ENCODE measurements around the gene CD7. TPM values are rescaled to one million over a fixed set of nuclear protein-coding genes. Genes with fewer than 3 reads are reported as not detected.

CD7 gene
- polyA plus RNA-seq, 1 of the 3 experiments (the other 2 are of a cell fraction): 0.07 TPM

DNA sequence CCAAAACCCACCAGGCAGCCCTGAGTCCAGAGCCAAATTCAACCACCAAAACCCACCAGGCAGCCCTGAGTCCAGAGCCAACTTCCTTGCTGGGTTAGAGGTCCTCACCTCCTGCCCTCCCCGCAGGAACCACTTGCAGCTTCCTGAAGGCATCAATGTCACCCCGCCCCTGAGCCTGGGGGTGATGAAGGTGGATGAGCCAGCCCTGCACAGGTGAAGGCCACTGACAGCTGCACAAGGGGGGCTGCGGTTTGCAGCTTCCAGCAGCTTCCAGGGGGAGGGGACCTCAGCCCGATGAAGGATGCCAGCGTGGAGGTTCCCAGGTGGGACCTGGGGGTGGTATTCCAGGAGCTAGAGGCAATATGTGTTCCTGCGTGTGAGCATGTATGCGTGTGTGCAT is 36.3 kb downstream of the CD7 start:
- Histone ChIP-seq H3K27ac (ENCODE audit: low read depth in 2 of 2, low read length in 1 of 2) (no peak overlapping the region), H3K4me2 (no peak overlapping the region), H3K36me3 (replicated peaks in 1 of 2; ENCODE audit: control insufficient read depth in 1 of 2, insufficient read depth in 2 of 2, low read length in 1 of 2) (no peaks in the 10 kb centered on the region), H3K79me2 (ENCODE audit: insufficient read depth) (no peaks in the 10 kb centered on the region), H3F3A (replicated peaks; ENCODE audit: insufficient read depth) (peaks cover 8% of the 10 kb centered on the region), H3K4me3 (ENCODE audit: low read depth in 2 of 2, low read length in 1 of 2) (no peak overlapping the region), H3K9me3 (no peaks in the 10 kb centered on the region), H3K9me2 (no peaks in the 10 kb centered on the region), H3K27me3 (ENCODE audit: insufficient read depth) (no peaks in the 10 kb centered on the region), H3K9ac (no peak overlapping the region), H4K20me1 (ENCODE audit: insufficient read depth) (no peaks in the 10 kb centered on the region), H2AFZ (ENCODE audit: low read depth) (no peak overlapping the region), H3K4me1 (ENCODE audit: control insufficient read depth in 1 of 2, insufficient read depth in 2 of 2, low read depth in 1 of 2, low read length in 1 of 2) (peaks cover 23% of the 10 kb centered on the region in 2 experiments; a peak in 3 of 4 replicates)
- TF ChIP-seq MXI1 (IDR thresholded peaks at IDR 0.05; ENCODE audit: low read depth, low read length): no peak
- TF ChIP-seq, protein P1, sequence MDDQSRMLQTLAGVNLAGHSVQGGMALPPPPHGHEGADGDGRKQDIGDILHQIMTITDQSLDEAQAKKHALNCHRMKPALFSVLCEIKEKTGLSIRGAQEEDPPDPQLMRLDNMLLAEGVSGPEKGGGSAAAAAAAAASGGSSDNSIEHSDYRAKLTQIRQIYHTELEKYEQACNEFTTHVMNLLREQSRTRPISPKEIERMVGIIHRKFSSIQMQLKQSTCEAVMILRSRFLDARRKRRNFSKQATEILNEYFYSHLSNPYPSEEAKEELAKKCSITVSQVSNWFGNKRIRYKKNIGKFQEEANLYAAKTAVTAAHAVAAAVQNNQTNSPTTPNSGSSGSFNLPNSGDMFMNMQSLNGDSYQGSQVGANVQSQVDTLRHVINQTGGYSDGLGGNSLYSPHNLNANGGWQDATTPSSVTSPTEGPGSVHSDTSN (IDR thresholded peaks at IDR 0.05): no peak
- TF ChIP-seq, protein P2, sequence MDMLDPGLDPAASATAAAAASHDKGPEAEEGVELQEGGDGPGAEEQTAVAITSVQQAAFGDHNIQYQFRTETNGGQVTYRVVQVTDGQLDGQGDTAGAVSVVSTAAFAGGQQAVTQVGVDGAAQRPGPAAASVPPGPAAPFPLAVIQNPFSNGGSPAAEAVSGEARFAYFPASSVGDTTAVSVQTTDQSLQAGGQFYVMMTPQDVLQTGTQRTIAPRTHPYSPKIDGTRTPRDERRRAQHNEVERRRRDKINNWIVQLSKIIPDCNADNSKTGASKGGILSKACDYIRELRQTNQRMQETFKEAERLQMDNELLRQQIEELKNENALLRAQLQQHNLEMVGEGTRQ (IDR thresholded peaks at IDR 0.05; ENCODE audit: borderline replicate concordance, low read depth, low read length): no peak
- no peak for TF ChIP-seq SMC3 (IDR thresholded peaks at IDR 0.05; ENCODE audit: low read depth, low read length)
- no peak for TF ChIP-seq TEAD4 (IDR thresholded peaks at IDR 0.05; ENCODE audit: borderline replicate concordance, insufficient read depth)
- no peak for TF ChIP-seq FOXM1 (IDR thresholded peaks at IDR 0.05; ENCODE audit: low read depth)
- no peak for TF ChIP-seq RAD21 (IDR thresholded peaks at IDR 0.05; ENCODE audit: low read length)
- no peak for TF ChIP-seq TCF12 (IDR thresholded peaks at IDR 0.05)
- TF ChIP-seq JUND (IDR thresholded peaks at IDR 0.05): no peak
- no peak for TF ChIP-seq FOSL2 (IDR thresholded peaks at IDR 0.05; ENCODE audit: borderline replicate concordance, low read depth)
- no peak for TF ChIP-seq GATA2 (CRISPR knock-in tag; IDR thresholded peaks at IDR 0.05)
- no peak for TF ChIP-seq NFIC (IDR thresholded peaks at IDR 0.05; ENCODE audit: borderline replicate concordance)
- ChIA-PET POLR2A (no interaction called here), CTCF (interaction anchor here (1.2 kb wide), 1 partner anchor 11 kb away, joined by 3 read pairs; no protein-coding TSS in a partner anchor)
- no peak for DNase-seq
- WGBS (ENCODE audit: low lambda C conversion rate): 90% methylated on average over 7 of the region's 7 CpGs

DNA sequence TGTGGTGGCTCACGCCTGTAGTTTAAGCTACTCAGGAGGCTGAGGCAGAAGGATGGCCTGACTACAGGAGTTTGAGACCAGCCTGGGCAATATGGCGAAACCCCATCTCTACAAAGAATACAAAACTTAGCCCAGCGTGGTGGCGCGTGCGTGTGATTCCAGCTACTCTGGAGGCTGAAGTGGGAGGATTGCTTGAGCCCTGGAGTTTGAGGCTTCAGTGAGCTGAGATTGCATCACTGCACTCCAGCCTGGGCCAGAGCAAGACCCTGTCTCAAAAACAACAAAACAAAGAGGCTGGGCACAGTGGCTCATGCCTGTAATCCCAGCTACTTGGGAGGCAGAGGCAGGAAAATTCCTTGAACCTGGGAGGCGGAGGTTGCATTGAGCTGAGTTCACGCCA is 36.9 kb downstream of the CD7 start:
- POLR2A ChIA-PET: no interaction called here
- no peak overlapping the region for H3K27ac ChIP-seq (ENCODE audit: low read depth in 2 of 2, low read length in 1 of 2)
- no peak for TF ChIP-seq NFIC (IDR thresholded peaks at IDR 0.05; ENCODE audit: borderline replicate concordance)
- TF ChIP-seq, protein P3, sequence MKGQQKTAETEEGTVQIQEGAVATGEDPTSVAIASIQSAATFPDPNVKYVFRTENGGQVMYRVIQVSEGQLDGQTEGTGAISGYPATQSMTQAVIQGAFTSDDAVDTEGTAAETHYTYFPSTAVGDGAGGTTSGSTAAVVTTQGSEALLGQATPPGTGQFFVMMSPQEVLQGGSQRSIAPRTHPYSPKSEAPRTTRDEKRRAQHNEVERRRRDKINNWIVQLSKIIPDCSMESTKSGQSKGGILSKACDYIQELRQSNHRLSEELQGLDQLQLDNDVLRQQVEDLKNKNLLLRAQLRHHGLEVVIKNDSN (IDR thresholded peaks at IDR 0.05; ENCODE audit: borderline replicate concordance, low read depth): no peak
- TF ChIP-seq, protein P4, sequence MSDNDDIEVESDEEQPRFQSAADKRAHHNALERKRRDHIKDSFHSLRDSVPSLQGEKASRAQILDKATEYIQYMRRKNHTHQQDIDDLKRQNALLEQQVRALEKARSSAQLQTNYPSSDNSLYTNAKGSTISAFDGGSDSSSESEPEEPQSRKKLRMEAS (IDR thresholded peaks at IDR 0.05; ENCODE audit: low read depth): no peak
- TF ChIP-seq, protein P5, sequence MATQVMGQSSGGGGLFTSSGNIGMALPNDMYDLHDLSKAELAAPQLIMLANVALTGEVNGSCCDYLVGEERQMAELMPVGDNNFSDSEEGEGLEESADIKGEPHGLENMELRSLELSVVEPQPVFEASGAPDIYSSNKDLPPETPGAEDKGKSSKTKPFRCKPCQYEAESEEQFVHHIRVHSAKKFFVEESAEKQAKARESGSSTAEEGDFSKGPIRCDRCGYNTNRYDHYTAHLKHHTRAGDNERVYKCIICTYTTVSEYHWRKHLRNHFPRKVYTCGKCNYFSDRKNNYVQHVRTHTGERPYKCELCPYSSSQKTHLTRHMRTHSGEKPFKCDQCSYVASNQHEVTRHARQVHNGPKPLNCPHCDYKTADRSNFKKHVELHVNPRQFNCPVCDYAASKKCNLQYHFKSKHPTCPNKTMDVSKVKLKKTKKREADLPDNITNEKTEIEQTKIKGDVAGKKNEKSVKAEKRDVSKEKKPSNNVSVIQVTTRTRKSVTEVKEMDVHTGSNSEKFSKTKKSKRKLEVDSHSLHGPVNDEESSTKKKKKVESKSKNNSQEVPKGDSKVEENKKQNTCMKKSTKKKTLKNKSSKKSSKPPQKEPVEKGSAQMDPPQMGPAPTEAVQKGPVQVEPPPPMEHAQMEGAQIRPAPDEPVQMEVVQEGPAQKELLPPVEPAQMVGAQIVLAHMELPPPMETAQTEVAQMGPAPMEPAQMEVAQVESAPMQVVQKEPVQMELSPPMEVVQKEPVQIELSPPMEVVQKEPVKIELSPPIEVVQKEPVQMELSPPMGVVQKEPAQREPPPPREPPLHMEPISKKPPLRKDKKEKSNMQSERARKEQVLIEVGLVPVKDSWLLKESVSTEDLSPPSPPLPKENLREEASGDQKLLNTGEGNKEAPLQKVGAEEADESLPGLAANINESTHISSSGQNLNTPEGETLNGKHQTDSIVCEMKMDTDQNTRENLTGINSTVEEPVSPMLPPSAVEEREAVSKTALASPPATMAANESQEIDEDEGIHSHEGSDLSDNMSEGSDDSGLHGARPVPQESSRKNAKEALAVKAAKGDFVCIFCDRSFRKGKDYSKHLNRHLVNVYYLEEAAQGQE (IDR thresholded peaks at IDR 0.05; ENCODE audit: low read depth, low read length): no peak
- TF ChIP-seq TCF12 (IDR thresholded peaks at IDR 0.05): no peak
- no peak for TF ChIP-seq RAD21 (IDR thresholded peaks at IDR 0.05; ENCODE audit: low read length)
- no peak for TF ChIP-seq FOXJ3 (CRISPR knock-in tag; IDR thresholded peaks at IDR 0.05)
- TF ChIP-seq, protein P2 (IDR thresholded peaks at IDR 0.05; ENCODE audit: borderline replicate concordance, low read depth, low read length): no peak
- TF ChIP-seq ELF1 (IDR thresholded peaks at IDR 0.05): no peak
- TF ChIP-seq MEF2A (IDR thresholded peaks at IDR 0.05; ENCODE audit: borderline replicate concordance, low read depth): no peak
- TF ChIP-seq TAF1 (IDR thresholded peaks at IDR 0.05; ENCODE audit: borderline replicate concordance, low read depth, low read length): no peak
- TF ChIP-seq MXI1 (IDR thresholded peaks at IDR 0.05; ENCODE audit: low read depth, low read length): no peak
- TF ChIP-seq YY1 (IDR thresholded peaks at IDR 0.05; ENCODE audit: low read depth): no peak
- no peak for TF ChIP-seq TEAD4 (IDR thresholded peaks at IDR 0.05; ENCODE audit: borderline replicate concordance, insufficient read depth)
- TF ChIP-seq POLR2AphosphoS5 (IDR thresholded peaks at IDR 0.05; ENCODE audit: low read depth, low read length): no peak
- no peak for TF ChIP-seq GABPA (IDR thresholded peaks at IDR 0.05; ENCODE audit: low read depth)
- TF ChIP-seq FOXM1 (IDR thresholded peaks at IDR 0.05; ENCODE audit: low read depth): no peak

More for the DNA sequence above, 36.9 kb downstream of the CD7 start:
- Histone ChIP-seq H4K20me1 (ENCODE audit: insufficient read depth) (no peaks in the 10 kb centered on the region), H3K36me3 (replicated peaks in 1 of 2; ENCODE audit: control insufficient read depth in 1 of 2, insufficient read depth in 2 of 2, low read length in 1 of 2) (no peaks in the 10 kb centered on the region), H2AFZ (ENCODE audit: low read depth) (no peak overlapping the region), H3F3A (replicated peaks; ENCODE audit: insufficient read depth) (peaks cover 8% of the 10 kb centered on the region), H3K4me3 (ENCODE audit: low read depth in 2 of 2, low read length in 1 of 2) (no peak overlapping the region), H3K9me2 (no peaks in the 10 kb centered on the region), H3K27me3 (ENCODE audit: insufficient read depth) (no peaks in the 10 kb centered on the region), H3K79me2 (ENCODE audit: insufficient read depth) (no peaks in the 10 kb centered on the region), H3K4me2 (no peak overlapping the region), H3K9ac (no peak overlapping the region), H3K9me3 (no peaks in the 10 kb centered on the region), H3K4me1 (ENCODE audit: control insufficient read depth in 1 of 2, insufficient read depth in 2 of 2, low read depth in 1 of 2, low read length in 1 of 2) (peaks cover 23% of the 10 kb centered on the region in 2 experiments; a peak in 3 of 4 replicates)
- no peak for DNase-seq
- WGBS (ENCODE audit: low lambda C conversion rate): 97% methylated on average over 8 of the region's 8 CpGs
- CTCF ChIA-PET: interaction anchor here (0.5 to 1.2 kb wide), 2 partner anchors 12 to 143 kb away, joined by 3 read pairs; no protein-coding TSS in a partner anchor

Measured in SK-N-SH (cell line).